Measurements from ENCODE around the gene GPHA2.
"Not testable (repeated sequence)": the region's sequence is repeated elsewhere in the genome, so short reads cannot be mapped to it uniquely, and the experiment has no call there.

Gene GPHA2

GRCh38 chr11:64935359-64936081 lies at the start of gene GPHA2:
Gene GPHA2 (minus strand): TSS chr11:64935893. CDS start chr11:64935460, 433 bp downstream.
- DNase-seq: no peak

DNA sequence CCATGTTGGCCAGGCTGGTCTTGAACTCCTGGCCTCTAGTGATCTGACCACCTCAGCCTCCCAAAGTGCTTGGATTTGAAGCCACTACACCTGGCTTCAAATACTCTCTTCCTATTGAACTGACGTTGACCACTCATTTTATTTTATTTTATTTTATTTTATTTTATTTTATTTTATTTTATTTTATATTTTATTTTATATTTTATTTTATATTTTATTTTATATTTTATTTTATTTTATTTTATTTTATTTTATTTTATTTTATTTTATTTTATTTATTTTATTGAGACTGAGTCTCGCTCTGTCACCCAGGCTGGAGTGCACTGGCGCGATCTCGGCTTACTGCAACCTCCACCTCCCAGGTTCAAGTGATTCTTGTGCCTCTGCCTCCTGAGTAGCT lies 47.6 kb upstream of the GPHA2 start:
- DNase-seq: not testable (repeated sequence)

GRCh38 chr11:64976651-64977050 lies 41.0 kb upstream of the GPHA2 start:
- DNase-seq: no peak

DNA sequence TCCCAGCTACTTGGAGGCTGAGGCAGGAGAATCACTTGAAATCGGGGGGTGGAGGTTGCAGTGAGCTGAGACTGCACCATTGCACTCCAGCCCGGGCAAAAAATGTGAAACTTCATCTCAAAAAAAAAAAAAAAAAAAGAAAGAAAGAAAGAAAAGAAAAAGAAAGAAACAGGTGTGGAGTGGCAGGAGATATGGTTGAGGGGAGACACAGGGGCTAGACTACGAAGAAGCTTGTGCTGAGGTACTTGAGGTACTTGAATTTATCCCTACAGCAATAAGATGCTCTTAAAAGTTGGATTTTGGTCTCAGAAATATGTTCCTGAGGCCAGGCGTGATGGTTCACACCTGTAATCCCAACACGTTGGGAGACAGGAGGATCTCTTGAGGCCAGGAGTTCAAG lies 38.4 kb upstream of the GPHA2 start:
- DNase-seq: no peak

- DNase-seq: no peak
Measured at GRCh38 chr11:64971421-64972233, 35.9 kb upstream of the GPHA2 start, which contains the start of gene MAJIN. Gene MAJIN (minus strand): TSS chr11:64972108. CDS start chr11:64959405, 12,703 bp downstream.

GRCh38 chr11:64970731-64971151 lies 35.0 kb upstream of the GPHA2 start:
- DNase-seq: no peak

GRCh38 chr11:64969209-64969608 lies 33.5 kb upstream of the GPHA2 start:
- DNase-seq: peak; percentile 63

DNA sequence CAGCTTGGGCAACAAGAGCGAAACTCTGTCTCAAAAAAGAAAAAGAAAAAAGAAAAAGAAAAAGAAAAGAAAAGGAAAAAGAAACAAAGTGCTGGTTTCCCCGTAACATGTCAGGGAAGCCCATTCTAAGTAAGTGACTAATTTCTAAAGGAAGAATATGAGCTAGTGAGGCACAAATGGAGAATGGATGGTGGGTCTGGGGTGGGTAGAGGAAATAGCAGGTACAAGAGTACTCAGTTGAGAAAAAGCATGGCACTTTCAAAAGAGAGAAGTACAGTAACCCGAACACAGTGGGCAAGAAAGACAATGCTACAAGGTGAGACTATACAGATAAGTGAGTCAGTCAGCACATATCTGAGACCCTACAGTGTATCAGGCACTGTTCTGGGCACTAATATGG lies 31.7 kb upstream of the GPHA2 start:
- DNase-seq: no peak

DNA sequence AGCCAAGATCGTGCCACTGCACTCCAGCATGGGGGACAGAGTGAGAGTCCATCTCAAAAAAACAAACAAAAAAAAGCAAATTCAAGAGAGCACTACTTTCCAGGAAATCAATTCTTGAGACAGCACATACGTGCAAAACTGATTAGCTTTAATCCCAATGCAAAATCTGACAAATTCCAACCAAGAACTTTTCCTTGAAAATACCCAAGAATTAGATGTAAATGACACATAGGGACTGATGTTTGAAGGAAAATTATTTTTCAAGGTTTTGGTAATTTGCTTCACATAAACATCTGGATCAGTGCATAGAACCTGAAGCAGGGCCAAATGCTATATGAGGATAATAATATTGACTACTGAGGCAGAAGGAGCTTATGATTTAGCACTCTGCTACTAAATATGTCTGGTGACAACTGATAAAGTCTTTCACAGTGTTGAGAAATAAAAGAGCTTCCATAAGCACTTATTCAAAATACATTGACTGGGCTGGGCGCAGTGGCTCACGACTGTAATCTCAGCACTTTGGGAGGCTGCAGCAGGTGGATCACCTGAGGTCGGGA lies 27.5 kb upstream of the GPHA2 start:
- DNase-seq: no peak

- no peak for DNase-seq
Measured at GRCh38 chr11:64960719-64961118, 25.0 kb upstream of the GPHA2 start.

DNA sequence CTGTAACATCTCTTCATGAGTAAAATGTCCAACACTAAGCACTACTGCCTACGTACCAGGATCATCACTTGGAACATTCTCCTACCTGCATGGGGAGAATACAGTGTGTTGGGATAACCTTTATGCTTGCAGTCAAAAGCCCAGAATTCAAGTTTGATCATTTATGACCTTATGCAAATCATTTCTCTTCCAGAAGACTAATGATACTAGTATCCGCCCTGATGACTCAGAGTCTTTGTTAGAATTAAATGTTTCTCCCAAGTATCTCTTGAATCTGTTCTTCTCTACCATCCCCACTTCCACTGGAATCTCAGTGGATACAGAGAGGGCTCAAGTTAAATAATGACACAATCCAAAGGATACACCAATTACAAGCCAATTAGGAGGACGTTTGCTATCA lies 23.8 kb upstream of the GPHA2 start:
- DNase-seq: no peak

- DNase-seq: no peak
Measured at GRCh38 chr11:64954201-64954600, 18.5 kb upstream of the GPHA2 start.

- no peak for DNase-seq
Measured at GRCh38 chr11:64951529-64951928, 15.8 kb upstream of the GPHA2 start.

DNA sequence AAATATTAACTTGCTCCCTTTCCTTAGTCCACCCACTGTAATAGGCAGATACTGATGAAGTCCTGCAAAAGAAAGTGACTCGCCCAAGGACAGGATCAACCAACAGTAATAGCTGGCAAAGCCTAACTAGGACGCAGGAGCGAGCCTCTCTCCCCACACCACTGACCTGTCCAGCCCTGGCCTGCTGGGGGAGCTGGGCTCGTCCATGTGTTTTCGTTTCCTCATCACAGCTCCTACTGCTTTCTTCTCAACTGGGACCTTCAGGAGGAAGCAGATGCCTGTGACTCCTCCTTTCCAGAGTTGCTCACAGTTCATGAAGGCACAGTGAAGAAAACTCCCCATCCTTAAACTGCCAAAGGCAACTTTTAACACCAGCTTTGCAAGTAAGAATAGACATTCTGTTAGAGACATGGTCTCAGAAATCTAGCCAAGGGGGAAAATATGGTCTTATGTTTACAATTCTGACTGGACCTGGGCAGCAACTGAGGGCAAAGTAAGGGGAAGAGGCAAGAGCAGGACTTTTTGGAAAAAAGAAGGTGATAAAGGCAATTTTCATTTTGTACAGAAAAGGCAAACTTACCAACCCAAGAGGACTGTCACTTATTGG lies 11.6 kb upstream of the GPHA2 start:
- no peak for DNase-seq

GRCh38 chr11:64936539-64936938 lies 846 bp upstream of the GPHA2 start:
- no peak for DNase-seq

GRCh38 chr11:64934682-64935358 lies 873 bp downstream of the GPHA2 start:
- no peak for DNase-seq

GRCh38 chr11:64933935-64934681 lies 1.6 kb downstream of the GPHA2 start:
- DNase-seq: no peak

- DNase-seq: no peak
Measured at GRCh38 chr11:64933213-64933934, 2.3 kb downstream of the GPHA2 start.

DNA sequence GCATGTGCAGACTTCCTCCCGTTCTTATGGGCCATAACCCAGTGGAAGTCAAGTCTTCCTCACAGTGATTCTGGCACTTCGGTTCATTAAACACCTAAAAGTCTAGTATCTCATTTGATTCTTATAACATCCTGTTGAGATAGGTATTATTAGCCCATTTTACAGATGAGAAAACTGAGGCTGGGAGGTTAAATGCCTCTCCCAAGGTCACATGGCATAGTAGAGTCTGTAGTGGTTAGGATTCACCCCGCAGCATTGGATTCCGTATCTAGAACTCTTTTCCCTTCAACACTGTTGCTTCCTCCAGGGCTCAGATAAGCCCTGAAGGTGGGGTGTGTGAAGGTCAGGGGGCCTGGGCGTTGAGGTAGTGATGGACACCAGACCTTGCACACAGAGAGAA lies 3.4 kb downstream of the GPHA2 start:
- no peak for DNase-seq

DNA sequence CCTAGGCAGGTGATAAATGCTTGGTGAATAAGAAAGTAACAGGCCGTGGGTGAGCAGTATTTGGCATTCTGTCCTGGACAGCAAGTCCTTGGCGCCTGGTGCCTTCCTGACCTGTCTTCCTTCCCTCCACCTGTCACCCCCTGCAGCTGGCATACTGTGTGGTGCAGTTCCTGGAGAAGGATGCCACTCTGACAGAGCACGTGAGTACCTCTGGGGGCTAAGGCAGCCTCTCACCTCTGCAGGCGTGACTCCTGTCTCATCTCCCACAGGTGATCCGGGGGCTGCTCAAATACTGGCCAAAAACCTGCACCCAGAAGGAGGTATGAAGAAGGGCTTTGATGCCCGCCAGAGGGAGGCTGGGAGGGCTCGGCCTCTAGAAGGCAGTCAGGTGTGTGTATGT lies 4.4 kb downstream of the GPHA2 start:
- DNase-seq: no peak

DNA sequence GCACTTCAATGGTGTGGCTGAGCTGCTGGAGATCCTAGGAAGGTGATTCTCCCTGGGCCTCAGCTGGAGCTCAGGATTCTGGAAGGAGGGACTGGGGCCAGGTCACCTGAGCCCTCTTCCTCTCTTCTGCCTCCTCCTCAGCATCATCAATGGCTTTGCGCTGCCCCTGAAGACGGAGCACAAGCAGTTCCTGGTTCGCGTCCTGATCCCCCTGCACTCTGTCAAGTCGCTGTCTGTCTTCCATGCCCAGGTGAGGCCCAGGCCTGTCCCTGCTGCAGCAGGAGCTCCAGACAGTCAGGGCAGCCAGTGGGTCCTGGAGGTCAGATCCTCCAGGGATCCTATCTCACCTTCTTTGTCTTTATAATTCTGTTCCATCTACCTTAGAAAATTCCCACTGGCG lies 5.4 kb downstream of the GPHA2 start:
- no peak for DNase-seq

All from NCI-H2227 treated with DMSO at 0.1 percent for 48 hours (cell line).